HCT116 (cell line): ENCODE results near the gene LMAN2L. TPM values are rescaled to one million over a fixed set of nuclear protein-coding genes. Genes with fewer than 3 reads are reported as not detected.

Experiments
- ATAC-seq: fragments of 200-7000 bp; cut with Tn5 transposase; 2 replicates; pipeline ENCODE4 v1.9.1; 2020; ENCODE audit warnings: mild to moderate bottlenecking, moderate library complexity
- BruUV-seq: library from RNA; stranded (reverse); fragments of 400-500 nt; replicated peaks from 2 replicates; lab custom pipeline; 2021; lab: Mats Ljungman, UMichigan
- CTCF ChIA-PET: fragments of 300-600 bp; sonication (Branson Sonifier 250); formaldehyde crosslinking; loops from one replicate; lab custom pipeline; 2021; ENCODE audit warnings: antibody characterized with exemption; lab: Charles Lee
- POLR2A ChIA-PET: fragments of 300-600, 350-600 bp; sonication (Branson Sonifier 250); formaldehyde crosslinking; loops from one replicate; lab custom pipeline; 2021; ENCODE audit warnings: antibody characterized with exemption; lab: Charles Lee
- RAD21 ChIA-PET, 2 experiments: fragments of 300-600 bp; sonication (Branson Sonifier 250); formaldehyde crosslinking; loops; one replicate each; lab custom pipeline; 2023; ENCODE audit warnings: low total read pairs in 2 of 2; ENCODE audit not compliant: uncharacterized antibody in 2 of 2, unreplicated experiment in 2 of 2, low non-redundant PET in 1 of 2; lab: Charles Lee
- DNase-seq: peaks from one replicate; pipeline ENCODE4 v3.0.0-alpha.2; 2010; ENCODE audit warnings: low read depth, low spot score
- H2AFZ ChIP-seq: fragments of 200-600 bp; shearing (Covaris generic), sonication (generic); 2 replicates; pipeline ENCODE4 v1.6.1; 2017; ENCODE audit warnings: low read depth, mixed run types, mixed read lengths, antibody characterized with exemption, low read length; ENCODE audit not compliant: poor library complexity, severe bottlenecking
- H3K27ac ChIP-seq: 2 replicates; pipeline ENCODE4 v1.5.1; 2012; ENCODE audit warnings: low read depth, low read length
- H3K27me3 ChIP-seq: fragments of 200-600 bp; sonication (generic); 2 replicates; pipeline ENCODE4 v1.6.1; 2016; ENCODE audit warnings: mixed run types, low read length, mixed read lengths; ENCODE audit not compliant: insufficient read depth
- H3K36me3 ChIP-seq, 2 experiments: fragments of 200-500 bp in 1 of 2; fragments of 200-600 bp in 1 of 2; sonication (Bioruptor generic) in 1 of 2; sonication (generic) in 1 of 2; 2 replicates each; pipeline versions ENCODE4 v1.5.1 to v1.6.1; 2014 to 2016; ENCODE audit warnings: low read length in 2 of 2, inconsistent platforms in 1 of 2, mixed read lengths in 1 of 2, mixed run types in 1 of 2; ENCODE audit not compliant: insufficient read depth in 2 of 2, control insufficient read depth in 1 of 2
- H3K4me1 ChIP-seq, 2 experiments: fragments of 200-600 bp in 1 of 2; sonication (generic) in 1 of 2; 2 replicates each; pipeline versions ENCODE4 v1.5.1 to v1.6.1; 2012 to 2017; ENCODE audit warnings: low read length in 2 of 2, inconsistent platforms in 1 of 2, mild to moderate bottlenecking in 1 of 2, mixed read lengths in 1 of 2, mixed run types in 1 of 2, moderate library complexity in 1 of 2; ENCODE audit not compliant: insufficient read depth in 2 of 2, control insufficient read depth in 1 of 2
- H3K4me2 ChIP-seq: fragments of 200-600 bp; sonication (generic); 2 replicates; pipeline ENCODE4 v1.6.1; 2017; ENCODE audit warnings: mixed run types, low read length, mixed read lengths
- H3K4me3 ChIP-seq, 2 experiments: fragments of 200-600 bp in 1 of 2; sonication (generic) in 1 of 2; replicated peaks in 1 of 2; 2 replicates each; pipeline ENCODE4 v1.5.1; 2011 to 2016; ENCODE audit warnings: low read length in 2 of 2, control low read depth in 1 of 2, low read depth in 1 of 2, mild to moderate bottlenecking in 1 of 2, mixed read lengths in 1 of 2, mixed run types in 1 of 2
- H3K79me2 ChIP-seq: fragments of 200-600 bp; sonication (generic); 2 replicates; pipeline ENCODE4 v1.6.1; 2017; ENCODE audit warnings: mild to moderate bottlenecking, mixed run types, low read length, moderate library complexity, mixed read lengths; ENCODE audit not compliant: insufficient read depth
- H3K9ac ChIP-seq: fragments of 200-600 bp; sonication (generic); 2 replicates; pipeline ENCODE4 v1.6.1; 2016; ENCODE audit warnings: low read length, mixed read lengths
- H3K9me2 ChIP-seq: fragments of 200-600 bp; sonication (generic), shearing (Covaris generic); 2 replicates; pipeline ENCODE4 v1.6.1; 2017; ENCODE audit warnings: mixed run types, mild to moderate bottlenecking, moderate library complexity; ENCODE audit not compliant: insufficient read depth
- H3K9me3 ChIP-seq, 2 experiments: fragments of 200-500 bp in 1 of 2; fragments of 200-600 bp in 1 of 2; sonication (Bioruptor generic) in 1 of 2; sonication (generic) in 1 of 2; 2 replicates each; pipeline ENCODE4 v1.6.1; 2014 to 2017; ENCODE audit warnings: low read length in 2 of 2, mixed read lengths in 2 of 2, inconsistent platforms in 1 of 2, low read depth in 1 of 2, mild to moderate bottlenecking in 1 of 2, mixed run types in 1 of 2, moderate library complexity in 1 of 2; ENCODE audit not compliant: control insufficient read depth in 1 of 2, insufficient read depth in 1 of 2
- H4K20me1 ChIP-seq: fragments of 200-600 bp; sonication (generic), shearing (Covaris generic); 2 replicates; pipeline ENCODE4 v1.6.1; 2017; ENCODE audit warnings: mixed run types, mild to moderate bottlenecking, moderate library complexity; ENCODE audit not compliant: insufficient read depth
- CBX3 ChIP-seq: IDR thresholded peaks from 2 replicates; pipeline ENCODE4 v1.6.1; 2012; ENCODE audit warnings: low read depth
- EGR1 ChIP-seq: IDR thresholded peaks from 2 replicates; pipeline ENCODE4 v1.6.1; 2012; ENCODE audit warnings: low read depth
- ELF1 ChIP-seq: IDR thresholded peaks from 2 replicates; pipeline ENCODE4 v1.6.1; 2012; ENCODE audit warnings: low read depth, borderline replicate concordance
- EZH2phosphoT487 ChIP-seq: fragments of 200-600 bp; IDR thresholded peaks from 2 replicates; pipeline ENCODE4 v1.6.1; 2018; ENCODE audit warnings: antibody characterized with exemption, borderline replicate concordance
- JUND ChIP-seq: IDR thresholded peaks from 2 replicates; pipeline ENCODE4 v1.6.1; 2012
- REST ChIP-seq: IDR thresholded peaks from 2 replicates; pipeline ENCODE4 v1.6.1; 2012; ENCODE audit warnings: low read depth
- SIN3A ChIP-seq: IDR thresholded peaks from 2 replicates; pipeline ENCODE4 v1.6.1; 2012; ENCODE audit warnings: low read depth
- SP1 ChIP-seq: IDR thresholded peaks from 2 replicates; pipeline ENCODE4 v1.6.1; 2012; ENCODE audit warnings: low read depth
- TCF7L2 ChIP-seq: IDR thresholded peaks from 2 replicates; pipeline ENCODE4 v1.7.0; 2011; ENCODE audit warnings: borderline replicate concordance, inconsistent platforms; ENCODE audit not compliant: insufficient read depth, insufficient read length; ENCODE audit errors: extremely low read depth
- YY1 ChIP-seq: IDR thresholded peaks from 2 replicates; pipeline ENCODE4 v1.6.1; 2011; ENCODE audit warnings: low read length, low read depth, moderate library complexity, mild to moderate bottlenecking; ENCODE audit not compliant: insufficient replicate concordance; ENCODE audit errors: extremely low read depth
- ZFX ChIP-seq: fragments of 450-650 bp; IDR thresholded peaks from 2 replicates; pipeline ENCODE4 v1.6.1; 2017
- intact Hi-C: fragments of 100-400 bp; cut with micrococcal nuclease; formaldehyde crosslinking; loops from 2 replicates; pipeline ENCODE4 v1.10.0; 2022
- total RNA-seq: library from RNA; stranded (reverse); gene quantifications from one replicate; pipeline ENCODE4 v1.2.1, GENCODE V29; 2021; ENCODE audit not compliant: unreplicated experiment
- TF ChIP-seq, protein P1 (sequence below): IDR thresholded peaks from 2 replicates; pipeline ENCODE4 v1.6.1; 2012
- TF ChIP-seq, protein P2 (sequence below): IDR thresholded peaks from 2 replicates; pipeline ENCODE4 v1.6.1; 2012

Gene LMAN2L
- total RNA-seq, 1 experiment from 2014 or later = 15.2 TPM

DNA sequence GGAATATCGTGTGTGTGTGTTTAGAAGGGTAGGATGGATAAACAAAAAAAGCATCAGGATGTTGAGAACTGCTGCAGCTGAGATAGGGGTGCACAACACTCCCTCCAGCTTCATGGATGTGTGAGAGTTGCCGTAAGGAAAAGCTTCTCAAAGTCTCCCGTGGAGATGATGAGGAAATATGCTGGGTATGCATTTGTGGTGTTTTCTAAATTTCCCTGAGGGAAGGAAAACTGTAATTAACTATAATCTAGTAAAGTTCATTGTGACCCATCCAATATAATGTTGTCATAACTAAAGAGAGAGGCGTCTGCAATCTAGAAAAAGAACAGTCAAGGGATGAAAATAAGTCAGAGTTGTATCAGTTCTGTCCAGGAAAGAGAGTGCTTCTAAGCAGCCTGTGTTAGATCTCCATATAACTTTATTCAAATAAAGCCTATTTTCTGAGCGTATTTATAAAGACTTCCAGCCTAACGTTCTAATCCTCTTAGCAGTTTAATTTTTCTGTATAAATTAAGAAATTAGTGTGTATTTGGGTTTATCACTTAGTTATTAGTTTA is 7.3 kb upstream of the LMAN2L start:
- no peak overlapping the region for H2AFZ ChIP-seq
- no peaks in the 10 kb centered on the region for H3K9me3 ChIP-seq
- RAD21 ChIA-PET = interaction anchor here in 1 of 2 experiments (0.6 kb wide), 1 partner anchor 13 kb away, joined by 4 read pairs; the partner anchor contains the start of gene CNNM4
- POLR2A ChIA-PET = interaction anchor here (1.2 kb wide), 1 partner anchor 9 kb away, joined by 3 read pairs; no protein-coding TSS in a partner anchor
- BruUV-seq = no TSS peak
- no peak for DNase-seq
- H3K4me3 ChIP-seq = no peak overlapping the region
- CTCF ChIA-PET = no interaction called here
- intact Hi-C loops = no loop called here
- H3K79me2 ChIP-seq = no peaks in the 10 kb centered on the region
- peaks cover 4 to 16% of the 10 kb centered on the region in 2 experiments; a peak in 3 of 4 replicates for H3K4me1 ChIP-seq
- H4K20me1 ChIP-seq = no peaks in the 10 kb centered on the region
- H3K9me2 ChIP-seq = no peaks in the 10 kb centered on the region
- no peak overlapping the region for H3K27ac ChIP-seq
- H3K4me2 ChIP-seq = no peak overlapping the region
- ATAC-seq = no peak
- H3K36me3 ChIP-seq = no peaks in the 10 kb centered on the region
- no peaks in the 10 kb centered on the region for H3K27me3 ChIP-seq
- no peak overlapping the region for H3K9ac ChIP-seq
- no peak for TF ChIP-seq EZH2phosphoT487
- TF ChIP-seq SP1 = no peak
- TF ChIP-seq, protein P1, sequence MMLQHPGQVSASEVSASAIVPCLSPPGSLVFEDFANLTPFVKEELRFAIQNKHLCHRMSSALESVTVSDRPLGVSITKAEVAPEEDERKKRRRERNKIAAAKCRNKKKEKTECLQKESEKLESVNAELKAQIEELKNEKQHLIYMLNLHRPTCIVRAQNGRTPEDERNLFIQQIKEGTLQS = no peak
- TF ChIP-seq CBX3 = no peak
- TF ChIP-seq JUND = no peak
- no peak for TF ChIP-seq SIN3A
- TF ChIP-seq, protein P2, sequence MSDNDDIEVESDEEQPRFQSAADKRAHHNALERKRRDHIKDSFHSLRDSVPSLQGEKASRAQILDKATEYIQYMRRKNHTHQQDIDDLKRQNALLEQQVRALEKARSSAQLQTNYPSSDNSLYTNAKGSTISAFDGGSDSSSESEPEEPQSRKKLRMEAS = no peak
- TF ChIP-seq YY1 = no peak
- no peak for TF ChIP-seq TCF7L2
- TF ChIP-seq EGR1 = no peak
- TF ChIP-seq ZFX = no peak
- no peak for TF ChIP-seq ELF1
- TF ChIP-seq REST = no peak
